Measurements from ENCODE around the gene ZRSR2.

The ZRSR2 gene

DNA sequence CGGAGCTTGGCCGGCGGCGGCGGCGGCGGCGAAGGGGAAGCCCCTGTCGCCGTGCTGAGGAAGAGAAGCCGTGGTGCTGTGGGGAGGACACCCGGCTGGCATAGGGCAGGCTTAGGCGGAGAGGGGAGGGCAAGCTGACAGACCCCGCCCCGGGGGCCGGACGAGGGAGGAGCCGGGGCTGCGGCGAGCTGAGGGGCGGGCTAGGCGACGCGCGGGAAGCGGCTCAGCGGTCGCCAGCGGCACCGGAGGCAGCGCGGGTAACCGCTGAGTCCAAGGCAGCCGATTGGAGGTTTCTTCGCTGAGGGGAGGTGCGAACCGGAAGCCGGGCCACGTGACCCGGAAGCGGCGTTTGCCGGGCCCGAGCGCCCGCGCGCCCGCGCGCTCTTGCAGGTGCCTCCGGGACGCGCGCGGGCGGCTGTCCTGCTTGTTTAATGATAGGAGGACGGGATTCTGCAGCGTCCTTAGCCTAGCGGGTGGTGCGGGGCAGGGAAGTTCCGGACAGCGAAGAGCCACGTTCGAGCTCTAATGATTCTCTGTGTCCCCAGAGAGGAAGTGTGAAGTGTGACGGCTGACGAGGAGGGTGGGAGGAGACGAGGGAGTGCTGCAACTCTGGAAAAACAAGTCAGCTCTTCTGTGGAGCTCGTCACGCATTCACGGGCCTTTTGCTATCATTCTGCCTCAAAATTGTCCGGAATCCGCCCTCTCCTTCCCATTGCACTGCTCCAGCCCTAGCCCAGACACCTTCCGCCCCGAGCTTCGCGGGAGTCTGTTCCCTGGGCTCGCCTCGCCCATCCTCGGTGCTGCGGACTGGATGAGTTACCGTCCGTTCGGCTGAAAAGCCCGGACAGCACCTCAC is 64.7 kb downstream of the ZRSR2 start, which contains the start of gene AP1S2:
TSS of gene AP1S2 (minus strand) at position 102 of the 856 bp plus-strand sequence. CDS start 2,289 bp downstream, outside the sequence.
- DNase-seq, result peak; percentile 99

DNA sequence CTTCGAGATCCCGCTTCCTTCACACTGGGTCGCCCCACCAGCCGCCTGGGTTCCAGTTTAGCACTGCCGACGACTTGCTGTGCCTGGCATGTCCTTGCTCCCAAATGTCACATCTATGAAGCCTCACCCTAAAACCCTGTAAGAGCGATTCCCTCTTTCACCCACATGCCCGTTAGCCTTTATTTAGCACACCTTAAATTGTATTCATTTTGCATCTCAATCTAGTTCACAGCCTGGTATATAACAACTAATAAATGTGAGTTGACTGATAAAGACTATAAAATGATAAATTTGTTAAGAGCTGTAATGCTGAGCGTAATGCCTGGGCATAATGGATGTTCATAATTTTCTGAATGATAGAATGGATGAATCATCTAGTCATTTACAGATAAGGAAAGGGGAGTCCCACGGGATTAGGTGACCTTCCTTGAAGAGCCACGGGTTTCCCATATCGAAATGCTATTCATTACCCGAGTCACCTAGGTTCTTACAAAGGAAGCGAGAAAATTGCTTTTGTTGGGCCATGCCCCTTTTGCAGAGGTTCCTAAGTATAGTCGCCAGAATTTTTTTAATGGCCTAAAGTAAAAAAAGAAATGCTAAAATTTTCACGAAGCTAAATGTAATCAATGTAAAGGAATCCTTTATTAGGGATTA is 65.4 kb downstream of the ZRSR2 start:
- DNase-seq, result no peak

DNA sequence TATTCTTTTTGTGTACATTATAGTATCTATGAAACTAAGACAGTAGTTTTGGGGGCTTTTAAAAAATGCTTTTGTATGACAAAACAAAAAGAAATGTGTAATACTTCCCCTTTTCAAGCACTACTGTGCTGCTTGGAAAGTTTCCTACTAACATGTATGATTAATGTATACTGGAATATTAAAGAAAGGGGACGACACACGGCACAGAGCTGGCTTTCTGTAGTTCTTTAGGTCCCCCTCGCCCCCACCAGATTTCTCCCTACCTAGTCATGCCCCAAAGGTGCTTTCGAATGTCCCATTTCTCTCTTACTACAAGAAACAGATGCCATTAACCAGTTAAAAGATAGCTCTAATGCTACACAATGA is 65.9 kb downstream of the ZRSR2 start:
- DNase-seq, result no peak

DNA sequence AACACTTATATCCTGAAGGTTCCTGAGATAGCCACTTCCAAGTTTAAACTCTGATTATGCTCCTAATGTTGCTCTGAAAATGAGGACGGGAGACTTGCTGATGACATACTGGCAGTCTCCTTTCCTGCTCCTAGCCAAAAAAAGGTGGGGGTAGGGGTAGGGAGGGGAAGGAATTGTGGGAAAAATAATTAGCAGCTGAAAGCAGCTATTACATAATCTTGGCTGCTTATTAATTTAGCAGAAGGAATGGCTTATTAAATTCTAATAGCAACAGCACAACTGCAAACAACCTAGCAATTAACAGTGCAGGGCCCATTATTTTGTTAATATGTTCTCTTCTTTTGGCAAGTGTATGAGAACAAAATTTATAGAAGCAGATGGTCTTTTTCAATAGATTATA is 66.4 kb downstream of the ZRSR2 start:
- no peak for DNase-seq

DNA sequence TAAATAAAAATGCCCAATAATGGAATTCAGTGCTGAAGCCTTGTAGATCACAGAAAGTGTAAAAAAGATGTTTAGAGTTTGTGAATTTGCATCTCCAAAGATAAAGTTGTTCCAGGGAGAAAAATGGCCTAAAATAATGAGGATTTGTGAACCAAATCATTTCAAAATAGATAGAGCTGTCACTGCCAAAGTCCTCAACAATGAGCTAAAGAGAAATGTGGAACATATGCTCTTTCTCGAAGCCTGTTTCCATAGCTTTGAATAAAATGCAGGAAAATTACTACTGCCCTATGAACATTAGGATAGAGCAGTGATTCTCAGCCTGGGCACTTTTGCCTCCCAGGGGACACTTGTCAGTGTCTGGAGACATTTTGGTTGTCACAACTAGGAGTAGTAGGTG is 67.8 kb downstream of the ZRSR2 start:
- no peak for DNase-seq

DNA sequence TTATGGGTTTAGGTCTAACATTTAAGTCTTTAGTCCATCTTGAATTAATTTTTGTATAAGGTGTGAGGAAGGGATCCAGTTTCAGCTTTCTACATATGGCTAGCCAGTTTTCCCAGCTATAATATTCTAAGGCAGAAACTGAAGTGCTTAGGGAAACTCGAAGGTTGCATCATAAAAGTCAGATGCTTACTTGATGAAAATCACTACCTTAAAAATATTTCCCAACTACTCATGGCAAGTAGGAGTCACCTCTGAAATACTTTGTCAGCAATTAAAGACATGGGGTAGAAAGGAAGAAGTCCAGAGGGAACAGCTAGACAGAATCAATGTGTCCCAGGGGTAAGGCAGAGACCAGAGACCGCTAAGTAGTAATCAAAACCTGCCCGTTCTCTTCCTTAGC is 70.6 kb downstream of the ZRSR2 start:
- DNase-seq, result no peak

DNA sequence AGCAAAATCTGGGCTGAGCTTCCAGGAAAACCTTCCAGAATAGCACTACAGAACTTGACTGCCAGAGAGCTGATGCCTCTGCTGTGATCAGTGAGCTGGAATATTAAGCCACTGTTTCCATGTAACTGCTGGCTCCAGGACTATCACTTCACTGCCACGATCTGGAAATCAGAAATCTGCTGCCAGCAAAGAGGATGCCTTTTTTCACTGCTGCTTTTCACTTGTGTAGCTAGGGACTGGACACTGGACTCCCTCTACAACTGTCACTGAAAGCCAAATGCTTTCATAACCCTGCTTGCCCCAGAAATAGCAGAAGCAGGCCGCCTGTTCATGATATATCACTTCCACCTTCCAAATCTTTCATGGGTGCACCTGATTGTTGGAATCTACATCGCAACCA is 73.7 kb downstream of the ZRSR2 start:
- DNase-seq, result no peak

DNA sequence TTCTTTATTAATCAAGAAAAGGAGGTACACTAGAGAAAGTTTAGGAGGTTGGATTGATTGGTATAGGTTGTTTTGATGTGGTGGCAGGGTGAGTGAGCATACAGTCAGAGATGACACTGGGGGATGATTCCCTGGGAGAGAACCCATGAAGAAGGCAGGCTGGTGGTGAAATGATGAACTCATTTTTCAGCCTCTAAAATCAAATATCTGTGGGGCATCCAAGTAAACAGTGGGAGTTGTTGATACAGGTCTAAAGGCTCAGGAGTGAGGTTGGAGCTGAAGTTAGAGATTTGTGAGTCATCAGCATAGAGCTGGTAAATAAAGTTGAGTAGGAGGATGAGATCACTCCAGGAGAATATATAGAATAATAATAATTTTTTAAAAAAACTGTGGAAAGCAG is 74.3 kb downstream of the ZRSR2 start:
- DNase-seq, result no peak

DNA sequence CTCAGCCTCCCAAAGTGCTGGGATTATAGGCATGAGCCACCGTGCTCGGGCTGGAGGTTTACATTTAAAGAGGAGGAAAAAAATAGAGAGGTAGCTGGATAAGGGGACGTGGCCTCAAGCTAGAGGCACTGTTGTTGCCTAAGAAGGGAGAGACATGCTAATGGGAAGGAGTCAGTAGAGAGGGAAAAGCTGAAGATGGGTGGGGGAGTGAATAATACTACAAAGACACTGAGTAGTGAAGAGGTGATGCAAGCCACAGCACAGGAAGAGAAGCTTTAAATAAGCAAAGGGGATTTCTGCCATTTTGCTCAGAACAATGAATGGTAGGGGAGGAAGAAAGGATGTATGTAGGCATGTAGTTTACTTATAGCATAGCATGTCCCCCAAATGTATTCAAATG is 75.9 kb downstream of the ZRSR2 start:
- DNase-seq, result no peak

DNA sequence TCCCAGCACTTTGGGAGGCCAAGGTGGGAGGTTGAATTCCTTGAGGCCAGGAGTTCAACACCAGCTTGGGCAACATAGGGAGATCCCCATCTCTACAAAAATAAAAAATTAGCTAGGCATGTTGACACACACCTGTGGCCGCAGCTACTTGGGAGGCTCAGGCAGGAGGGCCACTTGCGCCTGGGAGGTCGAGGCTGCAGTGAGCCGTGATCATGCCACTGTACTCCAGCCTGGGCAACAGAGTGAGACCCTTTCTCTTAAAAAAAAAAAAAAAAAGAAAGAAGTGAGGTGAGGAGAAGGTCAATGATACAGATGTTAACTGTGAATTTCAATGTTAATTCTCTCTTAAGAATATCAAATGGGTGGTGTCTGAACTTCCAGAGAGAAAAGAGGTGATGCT is 79.4 kb downstream of the ZRSR2 start:
- no peak for DNase-seq

DNA sequence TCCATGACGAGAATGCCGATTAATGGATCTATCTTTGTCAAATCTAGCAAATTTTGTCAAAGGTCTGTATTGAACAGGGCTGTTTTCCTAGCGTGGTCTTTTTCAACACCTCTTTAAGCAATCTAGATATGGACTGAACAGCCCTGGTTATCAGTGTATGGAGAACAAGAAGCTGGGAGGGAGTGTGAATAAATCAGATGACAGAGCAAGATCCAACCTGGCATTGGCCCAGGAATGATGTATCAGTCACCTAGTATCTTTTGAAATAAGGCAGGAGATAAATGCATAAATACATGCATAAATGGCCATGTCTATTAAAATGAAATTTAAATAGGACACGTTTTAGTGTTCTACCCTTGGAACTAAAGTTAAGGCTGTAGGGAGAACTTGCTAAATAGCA is 80.0 kb downstream of the ZRSR2 start:
- DNase-seq, result no peak
